DND-41 (cell line): ENCODE results near the gene MTX2.

ENCODE experiments used
- ATAC-seq: fragments of 200-7000 bp; cut with Tn5 transposase; 3 replicates; pipeline ENCODE4 v1.9.1; 2021; ENCODE audit warnings: low read depth; ENCODE audit not compliant: insufficient read depth
- DNase-seq: peaks from one replicate; pipeline ENCODE4 v3.0.0-alpha.2; 2020
- H2AFZ ChIP-seq: 2 replicates; pipeline ENCODE4 v1.6.0; 2012; ENCODE audit warnings: low read depth, low read length
- H3K27ac ChIP-seq: 2 replicates; pipeline ENCODE4 v1.5.1; 2012; ENCODE audit warnings: low read length, inconsistent platforms
- H3K27me3 ChIP-seq: fragments of 200-600 bp; sonication (generic); 2 replicates; pipeline ENCODE4 v1.6.0; 2012; ENCODE audit warnings: low read length, mild to moderate bottlenecking, inconsistent platforms; ENCODE audit not compliant: insufficient read depth, poor library complexity
- H3K36me3 ChIP-seq: 2 replicates; pipeline ENCODE4 v1.5.1; 2012; ENCODE audit warnings: low read length, inconsistent platforms; ENCODE audit not compliant: insufficient read depth
- H3K4me1 ChIP-seq: 2 replicates; pipeline ENCODE4 v1.5.1; 2012; ENCODE audit warnings: mild to moderate bottlenecking, low read length; ENCODE audit not compliant: insufficient read depth
- H3K4me2 ChIP-seq: 2 replicates; pipeline ENCODE4 v1.6.0; 2012; ENCODE audit warnings: mild to moderate bottlenecking, moderate library complexity, low read length, inconsistent platforms; ENCODE audit not compliant: insufficient read depth
- H3K4me3 ChIP-seq, 2 experiments: fragments of 200-600 bp in 1 of 2; shearing (Covaris generic) in 1 of 2; 2 replicates each; pipeline ENCODE4 v1.5.1; 2012 to 2016; ENCODE audit warnings: inconsistent platforms in 2 of 2, low read length in 2 of 2, mild to moderate bottlenecking in 2 of 2, low read depth in 1 of 2, moderate library complexity in 1 of 2
- H3K79me2 ChIP-seq: 2 replicates; pipeline ENCODE4 v1.6.0; 2012; ENCODE audit warnings: low read length, inconsistent platforms; ENCODE audit not compliant: insufficient read depth
- H3K9ac ChIP-seq: 2 replicates; pipeline ENCODE4 v1.6.0; 2012; ENCODE audit warnings: low read depth, mild to moderate bottlenecking, inconsistent platforms, low read length, moderate library complexity
- H3K9me3 ChIP-seq: 2 replicates; pipeline ENCODE4 v1.5.1; 2012; ENCODE audit warnings: low read length, moderate library complexity, mild to moderate bottlenecking, inconsistent platforms; ENCODE audit not compliant: insufficient read depth, severe bottlenecking
- H4K20me1 ChIP-seq: 2 replicates; pipeline ENCODE4 v1.6.0; 2012; ENCODE audit warnings: low read length; ENCODE audit not compliant: insufficient read depth
- EZH2 ChIP-seq: IDR thresholded peaks from 3 replicates; pipeline ENCODE4 v1.6.1; 2012; ENCODE audit warnings: borderline replicate concordance, low read depth, mild to moderate bottlenecking, moderate library complexity, low read length, inconsistent platforms; ENCODE audit not compliant: severe bottlenecking
- TF ChIP-seq, protein P1 (sequence below): IDR thresholded peaks from 2 replicates; pipeline ENCODE4 v1.5.1; 2012; ENCODE audit warnings: borderline replicate concordance, low read length, moderate library complexity, mild to moderate bottlenecking; ENCODE audit not compliant: poor library complexity, severe bottlenecking; ENCODE audit errors: extremely low read depth

The MTX2 gene

DNA sequence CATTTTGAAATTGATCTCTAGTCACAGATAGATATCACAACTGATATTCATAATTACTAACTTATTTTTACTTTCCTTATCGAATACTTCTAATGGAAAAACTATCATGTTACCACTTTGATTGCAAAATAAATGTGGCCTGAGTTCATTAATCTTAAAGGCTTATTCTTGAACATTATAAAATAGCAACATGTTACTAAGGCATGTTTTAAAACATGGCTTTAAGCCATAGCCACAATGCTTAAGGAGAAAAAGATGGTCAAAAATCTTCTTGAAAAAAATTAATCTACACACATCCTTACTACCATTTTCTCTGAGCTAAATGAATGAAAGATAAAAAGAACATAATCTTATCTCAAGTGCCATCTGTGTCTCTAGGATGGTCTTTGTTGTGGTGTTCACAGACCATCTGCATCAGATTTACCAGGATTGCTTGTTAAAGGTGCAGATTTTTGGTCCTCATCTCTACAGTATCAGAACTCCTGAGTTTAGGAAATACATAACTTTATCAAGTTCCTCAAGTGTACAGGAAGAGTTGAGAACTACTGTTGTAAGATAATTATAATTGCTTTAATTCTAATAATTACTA, 15.3 kb downstream of the MTX2 start:
- Histone ChIP-seq H3K27me3 (no peaks in the 10 kb centered on the region), H3K4me3 (no peak overlapping the region), H3K4me1 (peaks cover 24% of the 10 kb centered on the region), H3K9me3 (no peaks in the 10 kb centered on the region), H2AFZ (no peak overlapping the region), H4K20me1 (peaks cover 25% of the 10 kb centered on the region; the same call in 1 of the 2 replicates), H3K9ac (no peak overlapping the region), H3K27ac (no peak overlapping the region), H3K4me2 (no peak overlapping the region), H3K79me2 (peaks cover 53% of the 10 kb centered on the region), H3K36me3 (no peaks in the 10 kb centered on the region)
- peak; percentile 89 for ATAC-seq
- no peak for DNase-seq
- no peak for TF ChIP-seq EZH2
- TF ChIP-seq, protein P1, sequence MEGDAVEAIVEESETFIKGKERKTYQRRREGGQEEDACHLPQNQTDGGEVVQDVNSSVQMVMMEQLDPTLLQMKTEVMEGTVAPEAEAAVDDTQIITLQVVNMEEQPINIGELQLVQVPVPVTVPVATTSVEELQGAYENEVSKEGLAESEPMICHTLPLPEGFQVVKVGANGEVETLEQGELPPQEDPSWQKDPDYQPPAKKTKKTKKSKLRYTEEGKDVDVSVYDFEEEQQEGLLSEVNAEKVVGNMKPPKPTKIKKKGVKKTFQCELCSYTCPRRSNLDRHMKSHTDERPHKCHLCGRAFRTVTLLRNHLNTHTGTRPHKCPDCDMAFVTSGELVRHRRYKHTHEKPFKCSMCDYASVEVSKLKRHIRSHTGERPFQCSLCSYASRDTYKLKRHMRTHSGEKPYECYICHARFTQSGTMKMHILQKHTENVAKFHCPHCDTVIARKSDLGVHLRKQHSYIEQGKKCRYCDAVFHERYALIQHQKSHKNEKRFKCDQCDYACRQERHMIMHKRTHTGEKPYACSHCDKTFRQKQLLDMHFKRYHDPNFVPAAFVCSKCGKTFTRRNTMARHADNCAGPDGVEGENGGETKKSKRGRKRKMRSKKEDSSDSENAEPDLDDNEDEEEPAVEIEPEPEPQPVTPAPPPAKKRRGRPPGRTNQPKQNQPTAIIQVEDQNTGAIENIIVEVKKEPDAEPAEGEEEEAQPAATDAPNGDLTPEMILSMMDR: no peak

DNA sequence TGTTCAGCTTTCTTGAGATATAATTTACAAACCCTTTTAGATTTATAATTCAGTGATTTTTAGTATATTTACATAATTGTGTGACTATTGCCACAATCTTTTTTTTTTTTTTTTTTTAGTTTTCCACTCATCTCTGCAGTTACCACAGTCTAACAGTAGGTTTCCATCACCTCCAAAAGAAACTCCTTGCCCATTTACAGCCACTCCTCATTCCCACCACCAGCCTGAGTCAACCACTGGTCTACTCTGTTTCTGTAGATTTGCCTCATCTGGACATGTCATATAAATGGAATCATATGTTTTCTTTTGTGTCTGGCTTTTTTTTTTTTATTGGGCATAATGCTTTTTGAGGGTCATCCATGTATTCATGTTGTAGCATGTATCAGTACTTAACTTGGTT, 16.1 kb downstream of the MTX2 start:
- Histone ChIP-seq H3K27ac (no peak overlapping the region), H3K4me1 (peaks cover 24% of the 10 kb centered on the region), H4K20me1 (peaks cover 27% of the 10 kb centered on the region; the same call in 1 of the 2 replicates), H2AFZ (no peak overlapping the region), H3K79me2 (peaks cover 53% of the 10 kb centered on the region), H3K4me2 (no peak overlapping the region), H3K36me3 (no peaks in the 10 kb centered on the region), H3K9ac (no peak overlapping the region), H3K9me3 (no peaks in the 10 kb centered on the region), H3K27me3 (no peaks in the 10 kb centered on the region), H3K4me3 (no peak overlapping the region)
- no peak for TF ChIP-seq EZH2
- TF ChIP-seq, protein P1: no peak
- no peak for ATAC-seq
- no peak for DNase-seq

DNA sequence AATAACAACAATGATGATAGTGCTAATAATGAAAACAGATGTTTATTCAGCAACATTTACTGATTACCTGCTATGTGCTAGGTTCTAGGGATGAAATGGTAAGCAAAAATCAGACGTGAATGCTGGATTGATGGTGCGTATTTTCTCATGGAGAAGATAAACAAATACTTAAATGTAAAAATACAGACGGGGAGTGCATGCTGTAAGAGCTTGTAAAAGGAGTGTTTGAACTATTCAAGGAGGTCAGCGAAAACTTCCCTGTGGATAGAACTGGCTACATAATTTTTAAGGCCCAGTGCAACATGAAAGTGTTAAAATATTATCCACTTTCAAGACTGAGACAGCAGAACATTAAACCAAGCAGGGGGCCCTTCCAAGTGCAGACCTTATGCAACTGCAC, 22.1 kb downstream of the MTX2 start:
- H3K4me1 ChIP-seq: peaks cover 15% of the 10 kb centered on the region
- peaks cover 25% of the 10 kb centered on the region for H3K79me2 ChIP-seq
- peak overlapping the region; percentile 20; the same call in 1 of the 2 replicates for H3K4me2 ChIP-seq
- TF ChIP-seq EZH2: no peak
- TF ChIP-seq, protein P1: no peak
- H3K9me3 ChIP-seq: no peaks in the 10 kb centered on the region
- H3K4me3 ChIP-seq: no peak overlapping the region
- H2AFZ ChIP-seq: no peak overlapping the region
- no peaks in the 10 kb centered on the region for H3K36me3 ChIP-seq
- ATAC-seq: no peak
- no peaks in the 10 kb centered on the region for H3K27me3 ChIP-seq
- H3K27ac ChIP-seq: no peak overlapping the region
- no peak for DNase-seq
- peaks cover 15% of the 10 kb centered on the region; the same call in 1 of the 2 replicates for H4K20me1 ChIP-seq
- H3K9ac ChIP-seq: no peak overlapping the region
